GM12891 (cell line): ENCODE data around the gene RPUSD4.

ENCODE experiments used
- POLR2A ChIP-seq: IDR thresholded peaks from 2 replicates; pipeline ENCODE4 v1.6.1; 2011; ENCODE audit warnings: low read depth, low read length, control low read depth
- POLR2AphosphoS5 ChIP-seq: IDR thresholded peaks from 2 replicates; pipeline ENCODE4 v1.6.1; 2011; ENCODE audit warnings: low read depth, low read length, control low read depth
- POU2F2 ChIP-seq: IDR thresholded peaks from 2 replicates; pipeline ENCODE4 v1.6.1; 2011; ENCODE audit warnings: low read depth, mild to moderate bottlenecking, control low read depth, low read length, moderate library complexity
- SPI1 ChIP-seq: IDR thresholded peaks from 2 replicates; pipeline ENCODE4 v1.6.1; 2011; ENCODE audit warnings: low read depth, low read length, control low read depth
- TAF1 ChIP-seq: IDR thresholded peaks from 2 replicates; pipeline ENCODE4 v1.6.1; 2011; ENCODE audit warnings: low read depth, low read length, control low read depth

DNA sequence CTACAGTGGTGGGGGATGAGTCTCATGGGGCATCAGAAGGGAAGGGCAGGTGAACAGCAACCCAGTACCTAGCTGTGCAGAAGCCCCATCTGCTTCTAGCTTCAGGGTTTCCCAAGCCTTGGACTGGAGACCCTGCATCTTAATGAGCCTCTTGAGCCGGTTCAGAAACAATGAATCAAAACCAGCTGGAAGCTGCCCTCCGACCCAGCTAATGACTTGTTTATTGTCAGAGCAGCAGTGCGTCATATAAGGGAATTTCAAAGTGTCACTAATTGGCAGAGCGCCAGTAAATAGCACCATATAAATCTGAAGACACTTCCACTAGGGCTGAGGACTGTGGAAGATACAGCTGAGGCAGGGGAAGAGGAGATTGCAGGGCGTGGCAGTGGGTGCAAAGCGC lies 57.5 kb downstream of the RPUSD4 start:
- no peak for TF ChIP-seq POLR2A
- TF ChIP-seq POU2F2: no peak
- no peak for TF ChIP-seq POLR2AphosphoS5
- no peak for TF ChIP-seq TAF1
- TF ChIP-seq SPI1: no peak
